ENCODE data around the gene PJVK. TPM values are rescaled to one million over a fixed set of nuclear protein-coding genes. Genes with fewer than 3 reads are reported as not detected.

PJVK gene
- total and polyA plus RNA-seq, 2 of the 13 experiments (the other 11 are each of a cell fraction or from before 2014, with no cell fraction given), result 1.2 to 2.6 TPM

DNA sequence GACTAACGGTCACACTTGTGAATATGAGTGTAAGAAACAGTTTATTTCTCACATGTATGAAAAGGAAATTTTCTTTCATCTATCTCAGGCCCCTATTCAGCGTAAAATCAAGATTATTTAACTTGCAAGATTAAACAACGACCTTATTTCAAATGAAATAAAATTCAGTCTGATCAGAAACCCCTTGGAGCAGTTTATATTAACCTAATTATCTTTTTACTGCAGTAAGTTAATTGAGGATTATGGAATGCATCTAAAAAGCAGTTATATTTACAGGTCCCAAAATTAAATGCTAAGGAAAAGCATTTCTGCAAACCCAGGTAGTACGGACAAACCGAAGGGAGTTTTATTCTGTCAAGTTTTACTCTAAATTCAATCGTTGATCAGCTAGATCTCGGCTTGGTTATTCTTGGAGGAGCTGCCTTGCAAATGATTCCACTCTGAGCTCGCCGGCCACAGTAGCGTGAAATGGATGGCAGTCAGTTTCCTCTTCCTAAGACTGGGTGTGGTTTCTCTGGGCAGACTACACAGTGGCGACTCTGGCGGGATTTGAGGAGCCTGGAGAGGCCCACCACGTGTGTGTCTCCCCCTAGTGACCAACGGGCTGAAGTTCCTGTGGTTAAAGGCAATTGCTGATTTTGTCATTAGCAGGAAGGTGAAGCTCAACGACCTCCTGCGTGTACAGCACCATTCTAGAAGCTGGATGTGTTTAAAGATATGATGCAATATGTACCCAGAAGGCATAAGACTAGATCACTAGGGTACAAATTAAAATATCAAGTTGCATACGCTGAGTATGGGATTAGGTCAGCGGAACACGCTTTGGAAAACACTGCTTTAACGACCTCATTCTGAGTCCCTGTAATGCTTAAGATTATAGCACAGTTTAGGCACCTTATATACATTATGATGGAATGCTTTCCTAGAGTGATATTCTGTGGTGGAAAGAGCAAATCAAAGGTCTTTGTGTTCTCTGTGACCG lies 36.6 kb upstream of the PJVK start (continued):
- TF ChIP-seq ZNF180 (CRISPR knock-in tag; IDR thresholded peaks at IDR 0.05; ENCODE audit: borderline replicate concordance, low read depth), result no peak
- peak; percentile 49; the same call in 1 of the 2 replicates for TF ChIP-seq FOXK1 (CRISPR knock-in tag; IDR thresholded peaks at IDR 0.05; ENCODE audit: borderline replicate concordance, low read depth)
- TF ChIP-seq HOXA5 (CRISPR knock-in tag; IDR thresholded peaks at IDR 0.05), result no peak
- TF ChIP-seq, protein P1, sequence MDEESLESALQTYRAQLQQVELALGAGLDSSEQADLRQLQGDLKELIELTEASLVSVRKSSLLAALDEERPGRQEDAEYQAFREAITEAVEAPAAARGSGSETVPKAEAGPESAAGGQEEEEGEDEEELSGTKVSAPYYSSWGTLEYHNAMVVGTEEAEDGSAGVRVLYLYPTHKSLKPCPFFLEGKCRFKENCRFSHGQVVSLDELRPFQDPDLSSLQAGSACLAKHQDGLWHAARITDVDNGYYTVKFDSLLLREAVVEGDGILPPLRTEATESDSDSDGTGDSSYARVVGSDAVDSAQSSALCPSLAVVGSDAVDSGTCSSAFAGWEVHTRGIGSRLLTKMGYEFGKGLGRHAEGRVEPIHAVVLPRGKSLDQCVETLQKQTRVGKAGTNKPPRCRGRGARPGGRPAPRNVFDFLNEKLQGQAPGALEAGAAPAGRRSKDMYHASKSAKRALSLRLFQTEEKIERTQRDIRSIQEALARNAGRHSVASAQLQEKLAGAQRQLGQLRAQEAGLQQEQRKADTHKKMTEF (CRISPR knock-in tag; IDR thresholded peaks at IDR 0.05), result peak; percentile 58
- TF ChIP-seq, protein P2, sequence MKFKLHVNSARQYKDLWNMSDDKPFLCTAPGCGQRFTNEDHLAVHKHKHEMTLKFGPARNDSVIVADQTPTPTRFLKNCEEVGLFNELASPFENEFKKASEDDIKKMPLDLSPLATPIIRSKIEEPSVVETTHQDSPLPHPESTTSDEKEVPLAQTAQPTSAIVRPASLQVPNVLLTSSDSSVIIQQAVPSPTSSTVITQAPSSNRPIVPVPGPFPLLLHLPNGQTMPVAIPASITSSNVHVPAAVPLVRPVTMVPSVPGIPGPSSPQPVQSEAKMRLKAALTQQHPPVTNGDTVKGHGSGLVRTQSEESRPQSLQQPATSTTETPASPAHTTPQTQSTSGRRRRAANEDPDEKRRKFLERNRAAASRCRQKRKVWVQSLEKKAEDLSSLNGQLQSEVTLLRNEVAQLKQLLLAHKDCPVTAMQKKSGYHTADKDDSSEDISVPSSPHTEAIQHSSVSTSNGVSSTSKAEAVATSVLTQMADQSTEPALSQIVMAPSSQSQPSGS (CRISPR knock-in tag; IDR thresholded peaks at IDR 0.05), result no peak
- TF ChIP-seq, protein P3, sequence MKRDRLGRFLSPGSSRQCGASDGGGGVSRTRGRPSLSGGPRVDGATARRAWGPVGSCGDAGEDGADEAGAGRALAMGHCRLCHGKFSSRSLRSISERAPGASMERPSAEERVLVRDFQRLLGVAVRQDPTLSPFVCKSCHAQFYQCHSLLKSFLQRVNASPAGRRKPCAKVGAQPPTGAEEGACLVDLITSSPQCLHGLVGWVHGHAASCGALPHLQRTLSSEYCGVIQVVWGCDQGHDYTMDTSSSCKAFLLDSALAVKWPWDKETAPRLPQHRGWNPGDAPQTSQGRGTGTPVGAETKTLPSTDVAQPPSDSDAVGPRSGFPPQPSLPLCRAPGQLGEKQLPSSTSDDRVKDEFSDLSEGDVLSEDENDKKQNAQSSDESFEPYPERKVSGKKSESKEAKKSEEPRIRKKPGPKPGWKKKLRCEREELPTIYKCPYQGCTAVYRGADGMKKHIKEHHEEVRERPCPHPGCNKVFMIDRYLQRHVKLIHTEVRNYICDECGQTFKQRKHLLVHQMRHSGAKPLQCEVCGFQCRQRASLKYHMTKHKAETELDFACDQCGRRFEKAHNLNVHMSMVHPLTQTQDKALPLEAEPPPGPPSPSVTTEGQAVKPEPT (CRISPR knock-in tag; IDR thresholded peaks at IDR 0.05; ENCODE audit: low read depth), result 0 out of 2 replicates have a peak, but pooled peaks have one; percentile 52
- TF ChIP-seq, protein P4, sequence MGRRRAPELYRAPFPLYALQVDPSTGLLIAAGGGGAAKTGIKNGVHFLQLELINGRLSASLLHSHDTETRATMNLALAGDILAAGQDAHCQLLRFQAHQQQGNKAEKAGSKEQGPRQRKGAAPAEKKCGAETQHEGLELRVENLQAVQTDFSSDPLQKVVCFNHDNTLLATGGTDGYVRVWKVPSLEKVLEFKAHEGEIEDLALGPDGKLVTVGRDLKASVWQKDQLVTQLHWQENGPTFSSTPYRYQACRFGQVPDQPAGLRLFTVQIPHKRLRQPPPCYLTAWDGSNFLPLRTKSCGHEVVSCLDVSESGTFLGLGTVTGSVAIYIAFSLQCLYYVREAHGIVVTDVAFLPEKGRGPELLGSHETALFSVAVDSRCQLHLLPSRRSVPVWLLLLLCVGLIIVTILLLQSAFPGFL (CRISPR knock-in tag; IDR thresholded peaks at IDR 0.05), result no peak
- peak; percentile 86; the same call in 1 of the 2 replicates for TF ChIP-seq KDM3A (CRISPR knock-in tag; IDR thresholded peaks at IDR 0.05; ENCODE audit: low read depth)
- TF ChIP-seq, protein P5, sequence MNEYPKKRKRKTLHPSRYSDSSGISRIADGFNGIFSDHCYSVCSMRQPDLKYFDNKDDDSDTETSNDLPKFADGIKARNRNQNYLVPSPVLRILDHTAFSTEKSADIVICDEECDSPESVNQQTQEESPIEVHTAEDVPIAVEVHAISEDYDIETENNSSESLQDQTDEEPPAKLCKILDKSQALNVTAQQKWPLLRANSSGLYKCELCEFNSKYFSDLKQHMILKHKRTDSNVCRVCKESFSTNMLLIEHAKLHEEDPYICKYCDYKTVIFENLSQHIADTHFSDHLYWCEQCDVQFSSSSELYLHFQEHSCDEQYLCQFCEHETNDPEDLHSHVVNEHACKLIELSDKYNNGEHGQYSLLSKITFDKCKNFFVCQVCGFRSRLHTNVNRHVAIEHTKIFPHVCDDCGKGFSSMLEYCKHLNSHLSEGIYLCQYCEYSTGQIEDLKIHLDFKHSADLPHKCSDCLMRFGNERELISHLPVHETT (CRISPR knock-in tag; conservative IDR thresholded peaks at IDR 0.05), result no peak
- TF ChIP-seq NKX3-1 (CRISPR knock-in tag; IDR thresholded peaks at IDR 0.05), result no peak
- no peak for TF ChIP-seq KDM1A (CRISPR knock-in tag; IDR thresholded peaks at IDR 0.05)
- TF ChIP-seq JDP2 (CRISPR knock-in tag; IDR thresholded peaks at IDR 0.05; ENCODE audit: borderline replicate concordance), result no peak
- 0 out of 2 replicates have a peak, but pooled peaks have one; percentile 31 for TF ChIP-seq YEATS4 (CRISPR knock-in tag; IDR thresholded peaks at IDR 0.05; ENCODE audit: borderline replicate concordance)
- no peak for TF ChIP-seq CCAR2 (optimal IDR thresholded peaks at IDR 0.05; ENCODE audit: low read depth, low read length)
- TF ChIP-seq ZNF660 (CRISPR knock-in tag; IDR thresholded peaks at IDR 0.05; ENCODE audit: borderline replicate concordance, low read depth), result no peak
- peak; percentile 79; the same call in 1 of the 2 replicates for TF ChIP-seq KLF9 (CRISPR knock-in tag; IDR thresholded peaks at IDR 0.05; ENCODE audit: low read depth)
- 0 out of 2 replicates have a peak, but pooled peaks have one; percentile 17 for TF ChIP-seq KDM4B (CRISPR knock-in tag; IDR thresholded peaks at IDR 0.05)
- TF ChIP-seq ZNF317 (CRISPR knock-in tag; IDR thresholded peaks at IDR 0.05), result no peak
